ENCODE data around the gene OSM.

OSM gene

GRCh38 chr22:30306627-30307011 is 40.0 kb upstream of the OSM start:
- TF ChIP-seq CTCF (IDR thresholded peaks at IDR 0.05; ENCODE audit: low read depth, low read length, missing control alignments), result no peak
- no peak overlapping the region for H3K27ac ChIP-seq
- in situ Hi-C loops (cut with HindIII; ENCODE audit: low pct_ligation_motif_present, low sequenced_read_pairs), result no loop called here
- no peak overlapping the region for H3K4me3 ChIP-seq (ENCODE audit: low read depth, low read length)
- H3K27me3 ChIP-seq (replicated peaks), result no peaks in the 10 kb centered on the region
- no peaks in the 10 kb centered on the region for H3K36me3 ChIP-seq (replicated peaks)
- DNase-seq, result no peak

- no peak overlapping the region for H3K27ac ChIP-seq
- in situ Hi-C loops (cut with HindIII; ENCODE audit: low pct_ligation_motif_present, low sequenced_read_pairs), result no loop called here
- TF ChIP-seq CTCF (IDR thresholded peaks at IDR 0.05; ENCODE audit: low read depth, low read length, missing control alignments), result no peak
- H3K4me3 ChIP-seq (ENCODE audit: low read depth, low read length), result no peak overlapping the region
- no peaks in the 10 kb centered on the region for H3K27me3 ChIP-seq (replicated peaks)
- H3K36me3 ChIP-seq (replicated peaks), result peaks cover under 1% of the 10 kb centered on the region
- DNase-seq, result no peak
Observed at GRCh38 chr22:30305906-30306626, 39.4 kb upstream of the OSM start.

- Histone ChIP-seq H3K27ac (no peak overlapping the region), H3K36me3 (replicated peaks) (peaks cover 5% of the 10 kb centered on the region), H3K27me3 (replicated peaks) (no peaks in the 10 kb centered on the region), H3K4me3 (ENCODE audit: low read depth, low read length) (no peak overlapping the region)
- in situ Hi-C loops (cut with HindIII; ENCODE audit: low pct_ligation_motif_present, low sequenced_read_pairs), result no loop called here
- no peak for DNase-seq
- TF ChIP-seq CTCF (IDR thresholded peaks at IDR 0.05; ENCODE audit: low read depth, low read length, missing control alignments), result no peak
Observed at GRCh38 chr22:30305519-30305905, 38.9 kb upstream of the OSM start.

GRCh38 chr22:30304495-30305244 is 38.0 kb upstream of the OSM start:
- Histone ChIP-seq H3K4me3 (ENCODE audit: low read depth, low read length) (no peak overlapping the region), H3K36me3 (replicated peaks) (peaks cover 7% of the 10 kb centered on the region), H3K27ac (no peak overlapping the region), H3K27me3 (replicated peaks) (no peaks in the 10 kb centered on the region)
- in situ Hi-C loops (cut with HindIII; ENCODE audit: low pct_ligation_motif_present, low sequenced_read_pairs), result no loop called here
- DNase-seq, result no peak
- no peak for TF ChIP-seq CTCF (IDR thresholded peaks at IDR 0.05; ENCODE audit: low read depth, low read length, missing control alignments)

GRCh38 chr22:30302810-30303138 is 36.1 kb upstream of the OSM start:
- Histone ChIP-seq H3K27ac (no peak overlapping the region), H3K36me3 (replicated peaks) (peaks cover 19% of the 10 kb centered on the region), H3K4me3 (ENCODE audit: low read depth, low read length) (no peak overlapping the region), H3K27me3 (replicated peaks) (no peaks in the 10 kb centered on the region)
- in situ Hi-C loops (cut with HindIII; ENCODE audit: low pct_ligation_motif_present, low sequenced_read_pairs), result no loop called here
- TF ChIP-seq CTCF (IDR thresholded peaks at IDR 0.05; ENCODE audit: low read depth, low read length, missing control alignments), result no peak
- DNase-seq, result no peak
